Stimulated activated CD8-positive, alpha-beta memory T cell treated with anti-CD3 and anti-CD28 coated beads, Interleukin-4, amount 100 ng/mL, for 4 hours (primary cell): Measurements from ENCODE around the gene SKIC2.
"Not testable (repeated sequence)": the region's sequence is repeated elsewhere in the genome, so short reads cannot be mapped to it uniquely, and the experiment has no call there.

ENCODE experiments used
- DNase-seq, 2 donors: peaks; one replicate each; pipeline ENCODE4 v3.0.0-alpha.2; 2020; ENCODE audit warnings: low read depth in 2 of 2, low spot score in 1 of 2

SKIC2 gene

DNA sequence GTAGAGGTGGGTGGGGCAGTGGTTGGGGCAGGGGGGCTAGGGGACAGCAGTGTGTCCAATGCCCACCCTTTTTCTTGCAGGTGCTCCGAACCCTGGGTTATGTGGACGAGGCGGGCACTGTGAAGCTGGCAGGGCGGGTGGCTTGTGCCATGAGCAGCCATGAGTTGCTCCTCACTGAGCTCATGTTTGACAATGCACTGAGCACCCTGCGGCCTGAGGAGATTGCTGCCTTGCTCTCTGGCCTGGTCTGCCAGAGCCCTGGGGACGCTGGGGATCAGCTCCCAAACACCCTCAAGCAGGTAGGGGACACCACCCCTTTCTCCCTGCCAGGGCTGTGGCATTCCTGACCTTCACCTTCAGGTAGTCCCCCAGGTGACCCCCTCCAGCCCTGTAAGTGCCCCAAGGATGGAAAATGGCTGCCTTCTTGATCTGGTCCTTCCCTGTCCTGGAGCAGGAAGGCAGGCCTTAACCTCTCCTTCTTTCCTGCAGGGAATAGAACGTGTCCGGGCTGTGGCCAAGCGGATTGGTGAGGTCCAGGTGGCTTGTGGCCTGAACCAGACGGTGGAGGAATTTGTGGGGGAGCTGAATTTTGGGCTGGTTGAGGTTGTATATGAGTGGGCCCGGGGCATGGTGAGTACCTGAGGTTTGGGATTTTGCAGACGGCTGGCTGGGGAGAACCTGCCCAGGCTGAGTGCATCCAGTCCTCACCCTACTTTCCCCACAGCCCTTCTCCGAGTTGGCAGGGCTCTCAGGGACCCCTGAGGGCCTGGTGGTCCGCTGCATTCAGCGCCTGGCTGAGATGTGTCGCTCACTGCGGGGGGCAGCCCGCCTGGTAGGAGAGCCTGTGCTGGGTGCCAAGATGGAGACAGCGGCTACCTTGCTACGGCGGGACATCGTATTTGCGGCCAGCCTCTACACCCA is 10.1 kb downstream of the SKIC2 start:
- no peak for DNase-seq

DNA sequence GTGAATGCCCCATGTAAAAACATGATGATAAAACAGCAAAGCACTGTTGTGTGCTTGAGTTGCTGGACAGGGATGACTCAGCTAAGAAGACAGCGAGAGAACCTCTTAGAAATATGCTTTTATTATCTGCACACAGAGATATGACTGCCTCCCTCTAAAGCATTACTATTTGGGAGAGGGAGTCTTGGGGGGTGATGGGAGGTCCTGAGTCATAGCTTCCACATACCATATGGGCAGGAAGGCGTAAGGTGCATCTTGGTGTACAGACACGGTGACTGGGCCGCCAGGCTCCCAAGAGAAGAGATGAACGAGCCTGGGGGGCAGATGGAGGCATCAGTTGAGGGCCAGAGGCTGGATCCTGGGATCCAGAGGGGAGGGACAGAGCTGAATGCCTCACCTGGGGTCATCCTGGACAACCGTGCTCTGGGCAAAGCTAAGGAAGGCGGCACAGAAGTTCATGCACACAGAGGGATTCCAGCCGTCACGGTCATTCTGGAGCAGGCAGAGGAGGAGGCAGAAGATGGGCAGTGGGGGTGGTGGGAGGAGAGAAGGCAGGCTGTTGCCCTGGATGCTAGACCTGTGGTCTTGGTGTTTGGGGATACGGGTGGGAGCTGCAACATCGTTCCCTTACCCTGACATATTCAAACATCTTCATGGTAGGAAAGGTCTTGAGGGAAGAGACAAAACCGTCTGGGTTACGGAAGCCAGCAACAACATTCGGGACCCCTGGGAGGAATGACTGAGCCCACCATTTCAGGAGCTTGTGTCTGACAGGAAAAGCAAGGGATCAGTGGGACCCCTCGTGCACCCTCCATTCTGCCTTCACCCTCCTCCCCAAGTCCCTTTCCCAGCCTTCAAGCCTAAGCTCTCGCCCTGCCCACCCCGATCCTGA is 11.0 kb downstream of the SKIC2 start:
- no peak for DNase-seq

- DNase-seq: no peak
Measured at GRCh38 chr6:31970604-31971271, 11.8 kb downstream of the SKIC2 start.

DNA sequence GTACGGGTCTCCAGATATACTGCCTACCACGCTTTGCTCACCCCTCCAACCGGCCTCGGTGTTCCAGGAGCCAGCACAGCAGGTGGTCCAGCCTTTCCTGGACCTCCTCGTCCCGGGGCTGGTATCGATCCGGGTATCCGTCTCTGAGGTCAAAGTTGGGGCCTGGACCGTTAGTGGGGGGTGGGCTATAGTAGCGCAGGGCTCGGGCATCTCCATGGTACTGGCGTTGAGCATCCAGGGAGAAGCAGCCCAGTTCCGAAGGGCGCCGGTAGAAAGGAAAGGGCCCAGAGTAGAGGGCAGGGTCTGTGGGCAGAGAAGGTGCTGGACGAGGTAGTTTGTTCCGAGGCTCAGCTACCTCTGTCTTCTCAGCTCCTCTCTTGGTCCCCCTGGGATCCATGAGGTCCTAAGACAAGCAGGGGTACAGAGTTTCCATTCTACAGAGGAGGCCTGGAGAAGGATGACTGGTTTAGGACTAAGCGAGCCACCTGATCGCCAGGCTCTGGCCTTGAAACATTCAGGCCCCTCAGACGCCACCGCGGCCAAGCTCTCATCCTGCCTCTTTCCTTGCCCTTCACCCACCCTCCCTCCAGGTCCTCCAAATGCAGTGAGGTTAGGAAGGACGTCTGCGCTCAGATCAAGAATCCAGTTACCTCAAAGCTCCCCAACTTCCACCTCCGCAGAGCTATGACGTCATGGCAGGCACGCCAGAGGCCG is 12.5 kb downstream of the SKIC2 start:
- no peak for DNase-seq

GRCh38 chr6:31971993-31972708 is 13.2 kb downstream of the SKIC2 start, which contains the start of gene DXO:
TSS of gene DXO (minus strand) at chr6:31972138. CDS start at chr6:31971675, 463 bp downstream.
- DNase-seq: peak; percentile 95 to 97

- no peak for DNase-seq
Measured at GRCh38 chr6:31972709-31973350, 13.9 kb downstream of the SKIC2 start.

DNA sequence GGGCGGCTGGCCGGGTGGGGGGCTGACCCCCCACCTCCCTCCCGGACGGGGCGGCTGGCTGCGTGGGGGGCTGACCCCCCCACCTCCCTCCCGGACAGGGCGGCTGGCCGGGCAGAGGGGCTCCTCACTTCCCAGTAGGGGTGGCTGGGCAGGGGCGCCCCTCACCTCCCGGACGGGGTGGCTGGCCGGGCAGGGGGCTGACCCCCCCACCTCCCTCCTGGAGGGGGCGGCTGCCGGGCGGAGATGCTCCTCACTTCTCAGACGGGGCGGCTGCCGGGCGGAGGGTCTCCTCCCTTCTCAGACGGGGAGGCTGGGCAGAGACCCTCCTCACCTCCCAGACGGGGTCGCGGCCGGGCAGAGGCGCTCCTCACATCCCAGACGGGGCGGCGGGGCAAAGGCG is 17.1 kb downstream of the SKIC2 start:
- DNase-seq: not testable (repeated sequence)

- DNase-seq: no peak
Measured at GRCh38 chr6:31977816-31978431, 18.9 kb downstream of the SKIC2 start.

GRCh38 chr6:31978831-31979230 is 19.9 kb downstream of the SKIC2 start:
- no peak for DNase-seq

DNA sequence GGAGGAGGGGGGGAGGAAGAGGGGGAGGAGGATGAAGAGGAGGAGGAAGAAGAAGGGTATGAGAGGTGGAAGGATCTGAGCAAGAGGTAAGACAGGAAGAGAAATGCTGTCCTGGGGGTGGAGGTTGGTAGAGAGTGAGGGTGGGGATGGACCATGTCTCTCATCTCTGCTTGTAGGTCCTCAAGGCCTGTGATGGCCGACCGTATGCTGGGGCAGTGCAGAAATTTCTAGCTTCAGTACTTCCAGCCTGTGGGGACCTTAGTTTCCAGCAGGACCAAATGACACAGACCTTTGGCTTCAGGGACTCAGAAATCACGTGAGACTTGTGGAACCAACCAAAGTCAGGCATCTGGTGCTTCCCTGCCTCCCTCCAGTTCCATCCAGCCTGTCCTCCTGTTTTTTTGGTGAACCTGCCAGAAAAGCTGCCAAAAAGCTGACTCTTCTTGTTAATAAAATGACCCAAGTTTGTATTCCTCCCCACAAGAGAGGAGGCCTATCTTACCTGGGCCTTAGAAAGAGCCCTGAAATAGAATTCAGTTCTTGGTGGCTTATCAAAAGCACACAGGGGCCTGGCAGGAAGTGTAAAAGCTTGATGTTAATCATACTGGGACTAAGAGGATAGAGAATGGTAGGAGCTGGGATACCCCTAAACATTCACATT is 20.4 kb downstream of the SKIC2 start:
- DNase-seq: no peak

GRCh38 chr6:31980195-31980876 is 21.4 kb downstream of the SKIC2 start:
- DNase-seq: not testable (repeated sequence)

DNA sequence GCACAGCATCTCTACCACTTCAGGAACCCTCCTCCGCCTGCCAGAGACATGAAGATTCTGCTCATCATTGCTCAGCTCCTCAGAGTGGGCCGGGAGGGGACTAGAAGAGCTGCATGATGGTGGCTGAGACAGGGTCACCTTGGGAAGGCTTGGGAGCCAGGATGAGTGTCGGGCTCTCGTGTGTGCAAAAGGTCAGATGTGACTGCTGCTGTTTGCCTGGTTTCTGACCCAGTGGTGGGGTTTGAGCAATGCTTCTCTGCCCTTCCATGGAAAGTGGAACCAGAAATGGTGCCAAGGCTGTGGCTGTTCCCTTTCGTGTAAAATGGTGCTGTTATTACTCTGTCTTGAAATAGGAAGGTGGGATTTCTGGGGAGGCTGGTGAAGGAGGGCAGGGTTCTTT is 22.0 kb downstream of the SKIC2 start:
- not testable (repeated sequence) for DNase-seq

GRCh38 chr6:31981744-31982143 is 22.8 kb downstream of the SKIC2 start, which contains the start of gene C4A:
TSS of gene C4A (plus strand) at chr6:31982057. CDS start at chr6:31982108, 51 bp downstream.
- not testable (repeated sequence) for DNase-seq

- DNase-seq: not testable (repeated sequence)
Measured at GRCh38 chr6:31989363-31989762, 30.4 kb downstream of the SKIC2 start.

- not testable (repeated sequence) for DNase-seq
Measured at GRCh38 chr6:31994421-31994820, 35.4 kb downstream of the SKIC2 start.

- DNase-seq: not testable (repeated sequence)
Measured at GRCh38 chr6:31996385-31996784, 37.4 kb downstream of the SKIC2 start.

DNA sequence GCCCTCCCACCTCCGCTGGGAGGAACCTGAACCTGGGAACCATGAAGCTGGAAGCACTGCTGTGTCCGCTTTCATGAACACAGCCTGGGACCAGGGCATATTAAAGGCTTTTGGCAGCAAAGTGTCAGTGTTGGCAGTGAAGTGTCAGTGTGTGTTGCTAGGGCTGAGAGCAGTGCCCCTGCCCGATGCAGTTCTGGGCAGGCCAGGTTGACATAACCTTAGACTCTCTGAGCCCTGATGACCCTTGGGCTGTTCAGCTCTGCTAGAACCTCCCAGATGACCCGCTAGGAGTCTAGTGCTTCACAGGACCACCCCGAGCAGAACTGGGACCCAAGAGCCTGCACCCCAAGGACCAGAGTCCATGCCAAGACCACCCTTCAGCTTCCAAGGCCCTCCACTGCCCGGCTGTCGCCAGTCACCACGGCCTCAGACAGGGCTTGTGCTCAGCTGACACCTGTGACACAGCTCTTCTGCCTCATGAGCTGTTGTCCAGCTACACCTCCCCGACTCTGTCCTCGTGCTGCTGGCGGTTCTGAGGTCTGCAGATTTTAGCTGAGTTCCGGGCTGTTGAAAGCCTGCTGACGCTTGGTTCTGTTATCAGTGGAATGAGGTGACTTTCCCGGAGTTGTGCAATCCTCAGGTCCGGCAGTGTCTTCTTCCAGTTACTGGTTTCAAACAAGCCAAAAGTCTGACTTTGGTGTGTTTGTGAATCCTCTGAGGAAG is 43.7 kb downstream of the SKIC2 start:
- DNase-seq: not testable (repeated sequence)
